Caki2 (cell line): ENCODE data around the gene PRDX6. TPM values are rescaled to one million over a fixed set of nuclear protein-coding genes. Genes with fewer than 3 reads are reported as not detected.

Source experiments
- DNase-seq: peaks from one replicate; pipeline ENCODE4 v3.0.0-alpha.2; 2015; ENCODE audit warnings: low read depth
- in situ Hi-C: cut with HindIII; loops from 2 replicates; pipeline ENCODE4 v1.10.0; 2016; ENCODE audit warnings: low sequenced_read_pairs, low pct_unique_long_range_greater_than_20kb, mixed read lengths
- total RNA-seq: library from RNA; depleted of rRNA; stranded (reverse); fragments of >200 nt; shearing (Covaris generic); gene quantifications from 2 replicates; pipeline ENCODE4 v1.2.3, GENCODE V29; 2014; ENCODE audit warnings: low replicate concordance; rRNA removed

The PRDX6 gene, protein sequence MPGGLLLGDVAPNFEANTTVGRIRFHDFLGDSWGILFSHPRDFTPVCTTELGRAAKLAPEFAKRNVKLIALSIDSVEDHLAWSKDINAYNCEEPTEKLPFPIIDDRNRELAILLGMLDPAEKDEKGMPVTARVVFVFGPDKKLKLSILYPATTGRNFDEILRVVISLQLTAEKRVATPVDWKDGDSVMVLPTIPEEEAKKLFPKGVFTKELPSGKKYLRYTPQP
- total RNA-seq, result 251 and 349 TPM in 2 replicates

DNA sequence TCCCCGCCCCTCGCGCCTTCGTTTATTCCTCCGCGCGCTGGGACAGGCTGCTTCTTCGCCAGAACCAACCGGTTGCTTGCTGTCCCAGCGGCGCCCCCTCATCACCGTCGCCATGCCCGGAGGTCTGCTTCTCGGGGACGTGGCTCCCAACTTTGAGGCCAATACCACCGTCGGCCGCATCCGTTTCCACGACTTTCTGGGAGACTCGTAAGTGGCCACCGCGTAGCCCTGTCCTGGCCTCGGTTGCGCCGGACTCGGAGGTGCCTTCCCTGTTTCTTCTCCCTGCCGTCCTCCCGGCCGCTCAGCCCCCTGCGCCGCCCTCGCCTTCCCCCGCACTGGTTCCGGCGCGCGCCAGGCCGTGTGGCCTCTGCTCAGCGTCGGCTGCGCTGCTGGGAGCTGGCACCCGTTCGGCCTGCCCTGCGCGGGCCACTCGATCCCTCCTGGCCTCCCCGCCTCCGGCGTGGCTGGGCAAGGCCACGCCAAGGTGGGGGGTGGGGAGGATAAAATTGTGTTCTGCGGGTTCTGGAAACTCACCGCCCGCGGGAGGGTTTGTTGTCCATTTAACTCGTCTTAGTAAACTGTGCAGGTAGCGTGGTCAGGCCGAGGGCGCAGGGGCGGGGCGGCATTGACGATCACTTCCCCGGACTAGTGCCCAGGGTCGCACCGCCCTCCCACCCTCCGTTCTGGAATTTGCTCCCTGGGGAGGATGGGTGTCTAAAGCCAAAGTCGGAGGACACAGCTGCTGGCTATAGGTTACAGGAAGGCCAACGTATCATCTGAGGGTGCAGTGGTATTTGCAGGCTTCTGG lies at the start of gene PRDX6:
Gene PRDX6 (plus strand): TSS at position 50 of the 808 bp plus-strand sequence. CDS start 63 bp downstream, at position 113.
- DNase-seq, result peak; percentile 67

DNA sequence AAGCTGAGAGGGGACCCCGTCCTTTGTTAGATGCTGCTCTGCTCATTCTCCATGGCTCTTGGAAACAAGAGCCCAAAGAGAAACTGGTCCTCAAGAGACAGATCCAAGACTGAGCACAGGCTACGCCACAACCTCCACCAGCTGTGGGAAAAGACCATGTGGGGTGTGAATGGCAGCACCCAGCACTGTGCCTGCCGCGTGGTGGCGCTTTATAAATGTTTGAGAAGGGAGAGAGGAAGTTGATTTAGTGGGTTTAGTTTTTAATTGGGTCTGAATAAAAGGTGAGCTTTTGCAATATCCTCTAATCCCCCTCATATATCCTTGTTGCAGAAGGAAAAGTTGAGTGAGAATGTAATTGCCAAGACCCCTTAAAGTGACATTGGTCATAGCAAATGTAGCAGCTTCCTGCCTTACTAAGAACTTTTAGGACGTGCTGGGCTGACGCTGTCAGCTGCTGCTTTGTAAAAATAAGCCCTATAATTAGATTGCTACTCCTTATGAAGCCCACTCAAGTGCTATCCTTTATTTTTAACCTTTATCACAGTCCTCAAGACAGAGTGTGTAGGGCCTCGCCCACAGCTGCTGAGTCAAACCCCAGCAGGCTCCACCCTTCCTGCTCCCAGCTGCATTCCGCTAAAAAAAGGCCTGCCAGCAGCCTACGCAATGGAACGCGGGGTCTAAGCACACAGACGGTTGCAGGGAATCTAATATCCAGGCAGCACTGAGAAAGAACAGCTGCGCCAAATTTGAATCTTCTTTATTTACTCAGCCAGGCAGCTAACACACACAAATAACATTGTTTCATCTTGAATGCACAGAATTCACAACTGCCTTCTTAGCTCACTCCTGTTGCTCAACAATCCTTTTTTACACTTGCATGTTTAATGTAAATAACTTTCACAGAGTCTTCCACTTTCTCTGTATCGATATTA lies 47.4 kb upstream of the PRDX6 start:
- DNase-seq, result peak; percentile 65
- in situ Hi-C loops, result no loop called here

More for the DNA sequence above, at the start of gene PRDX6:
- in situ Hi-C loops, result no loop called here

DNA sequence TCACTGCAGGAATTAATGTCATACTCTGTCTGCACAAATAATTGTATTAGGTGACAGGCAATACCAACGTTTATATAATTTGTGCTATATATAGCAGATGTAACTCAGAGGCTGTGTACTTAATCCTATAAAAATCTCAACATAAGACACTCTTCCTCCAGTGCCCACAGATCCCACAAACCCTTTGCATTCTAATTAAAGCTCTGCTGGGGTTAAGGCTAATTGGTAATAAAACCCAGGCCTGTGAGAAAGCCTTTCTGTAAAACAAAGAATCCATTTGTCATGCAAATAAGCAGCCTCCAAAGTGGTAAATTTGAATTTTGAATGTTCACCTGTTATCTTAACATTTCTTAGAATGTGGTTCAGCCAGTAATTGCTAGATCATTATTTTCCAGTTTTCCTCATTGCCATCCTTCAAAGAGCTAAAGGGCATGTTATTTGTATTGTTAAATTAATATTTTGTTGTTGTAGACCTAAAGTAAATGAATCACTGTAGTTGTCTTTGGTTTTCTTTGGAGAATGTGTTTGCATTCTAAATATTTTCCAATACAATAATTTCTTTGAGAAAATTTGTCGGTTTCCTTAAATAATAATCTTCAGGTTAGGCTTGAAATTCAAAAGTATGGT lies 46.3 kb upstream of the PRDX6 start:
- no peak for DNase-seq
- in situ Hi-C loops, result no loop called here

DNA sequence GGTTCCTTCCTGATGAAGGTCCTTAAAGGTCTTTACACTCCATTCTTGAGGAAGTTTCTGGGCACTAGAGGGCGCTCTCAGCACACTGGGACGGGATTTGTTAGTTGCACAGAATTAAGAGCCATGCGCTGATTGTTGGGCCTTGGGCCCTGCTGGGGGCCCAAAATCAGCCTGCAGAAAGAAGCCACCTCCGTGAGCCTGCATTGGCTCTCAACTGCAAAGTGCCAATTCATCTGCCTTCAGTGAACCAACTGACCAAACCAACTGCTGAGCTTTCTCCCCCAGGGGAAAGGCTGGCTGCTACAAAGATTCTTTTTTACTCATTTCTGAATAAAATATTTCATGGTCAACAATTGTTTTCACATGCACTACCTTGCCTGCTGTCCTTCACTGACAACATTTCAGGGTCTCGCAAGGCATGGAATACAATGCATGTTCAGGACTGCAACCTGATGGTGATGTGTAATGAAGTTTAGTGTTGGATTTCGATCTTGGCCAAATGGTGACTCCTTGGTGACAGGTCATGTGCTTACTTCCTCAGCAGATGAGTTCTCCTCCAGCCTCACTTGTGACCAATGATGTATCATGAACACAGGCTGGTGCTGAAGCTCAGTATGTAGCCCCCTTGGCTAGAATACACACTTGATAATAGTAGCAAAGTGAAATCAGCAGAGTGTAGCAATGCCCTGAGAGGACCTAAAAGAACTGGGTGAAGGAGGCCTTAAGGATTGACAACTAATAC lies 45.7 kb upstream of the PRDX6 start:
- in situ Hi-C loops, result no loop called here
- DNase-seq, result peak; percentile 63

DNA sequence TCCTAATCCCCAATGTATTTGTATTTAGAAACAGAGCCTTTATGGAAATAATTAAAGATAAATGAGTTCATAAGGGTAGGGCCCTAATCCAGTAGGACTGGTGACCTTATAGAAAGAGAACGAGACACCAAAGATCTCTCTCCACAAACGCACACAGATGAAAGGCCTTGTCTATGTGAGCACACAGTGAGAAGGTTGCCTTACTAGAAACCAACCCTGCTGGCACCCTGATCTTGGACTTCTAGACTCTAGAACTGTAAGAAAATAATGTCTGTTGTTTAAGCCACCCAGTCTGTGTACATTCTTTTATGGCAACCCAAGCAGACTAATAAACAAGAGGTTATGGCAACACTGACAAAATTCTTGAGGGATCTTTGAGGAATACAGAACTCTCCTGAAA lies 44.8 kb upstream of the PRDX6 start:
- in situ Hi-C loops, result no loop called here
- no peak for DNase-seq

DNA sequence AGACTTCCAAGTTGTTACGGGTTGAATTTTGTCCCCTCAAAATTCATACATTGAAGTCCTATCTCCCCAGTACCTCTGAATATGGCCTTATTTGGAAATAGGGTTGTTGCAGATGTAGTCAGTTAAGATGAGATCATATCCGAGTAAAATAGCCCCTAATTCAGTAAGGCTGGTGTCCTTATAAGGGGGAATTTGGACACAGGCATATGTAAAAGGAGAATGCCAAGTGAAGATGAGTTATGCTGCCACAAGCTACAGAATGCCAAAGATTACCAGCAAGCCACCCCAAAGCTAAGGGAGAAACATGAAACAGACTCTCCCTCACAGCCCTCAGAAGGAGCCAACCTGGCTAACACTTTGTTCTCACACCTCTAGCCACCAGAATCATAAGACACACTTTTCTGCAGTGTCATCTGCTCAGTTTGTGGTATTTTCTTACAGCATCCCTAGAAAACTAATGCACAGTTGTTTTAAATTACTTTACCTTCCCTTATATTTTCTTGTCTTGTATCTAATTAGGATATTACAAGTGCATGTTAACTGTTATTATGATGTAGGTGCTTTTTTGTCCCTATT lies 43.3 kb upstream of the PRDX6 start:
- DNase-seq, result no peak
- in situ Hi-C loops, result no loop called here

DNA sequence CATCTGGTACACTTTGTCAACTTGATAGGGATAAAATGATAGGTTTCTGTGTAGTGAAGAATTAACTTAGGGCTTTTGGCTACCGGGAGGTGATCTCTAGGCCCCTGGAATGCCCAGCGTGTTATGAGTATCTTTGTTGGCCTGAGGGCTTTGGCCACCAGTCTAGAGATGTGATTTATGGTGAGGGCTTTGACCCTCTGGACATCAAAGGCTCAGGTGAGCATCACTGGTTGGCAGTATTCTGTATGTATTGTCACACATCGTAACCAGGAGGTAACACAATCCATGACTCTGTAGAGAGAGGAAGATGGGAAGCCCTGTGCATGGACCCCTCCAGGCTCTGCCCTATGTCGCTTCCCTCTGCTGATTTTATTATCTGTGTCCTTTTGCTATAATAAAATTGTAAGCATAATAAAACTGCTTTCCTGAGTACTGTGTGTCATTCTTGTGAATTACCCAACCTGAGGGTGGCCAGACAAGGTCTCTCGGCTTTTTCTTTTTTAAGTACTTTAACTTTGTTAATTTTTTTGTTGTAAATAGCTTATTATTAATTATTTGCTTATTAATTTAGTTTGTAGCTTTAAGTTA lies 40.2 kb upstream of the PRDX6 start:
- in situ Hi-C loops, result no loop called here
- no peak for DNase-seq

DNA sequence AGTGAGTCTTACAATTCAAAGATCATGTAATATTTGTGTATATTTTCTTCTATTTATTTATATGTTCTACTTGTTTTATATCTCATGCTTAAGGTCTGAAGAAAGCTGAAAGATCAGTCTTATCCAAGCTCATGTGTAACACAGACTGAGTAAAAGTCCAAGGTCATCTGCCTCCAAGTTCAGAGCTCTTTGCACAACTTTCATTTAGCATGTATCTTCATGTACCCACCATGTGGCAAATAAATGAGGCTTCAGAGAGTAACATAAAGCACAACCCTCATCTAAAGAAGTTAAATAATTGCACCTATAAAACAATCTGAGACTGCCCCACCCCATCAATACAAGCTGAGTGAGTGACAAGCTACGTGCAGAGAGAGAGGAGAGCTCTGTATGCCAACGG lies 38.5 kb upstream of the PRDX6 start:
- in situ Hi-C loops, result no loop called here
- no peak for DNase-seq

DNA sequence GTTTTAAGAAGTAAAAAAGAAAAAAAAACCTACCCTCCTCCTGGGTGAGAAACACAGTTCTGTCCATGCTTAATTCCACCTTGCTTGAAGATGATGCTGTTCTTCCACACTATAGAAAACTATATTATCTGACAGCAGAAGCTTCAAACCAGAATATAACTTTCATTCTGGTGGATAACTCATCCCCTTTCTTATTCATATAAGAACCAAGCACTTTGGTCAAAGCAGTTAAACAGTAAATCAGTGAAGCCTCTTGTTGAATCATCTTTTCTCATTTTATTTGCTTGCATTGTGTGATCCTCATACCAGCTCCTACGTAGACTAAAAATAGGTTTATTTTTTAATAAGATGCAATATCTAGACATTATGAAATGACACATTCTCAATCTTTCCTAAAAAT lies 36.7 kb upstream of the PRDX6 start:
- in situ Hi-C loops, result no loop called here
- no peak for DNase-seq

DNA sequence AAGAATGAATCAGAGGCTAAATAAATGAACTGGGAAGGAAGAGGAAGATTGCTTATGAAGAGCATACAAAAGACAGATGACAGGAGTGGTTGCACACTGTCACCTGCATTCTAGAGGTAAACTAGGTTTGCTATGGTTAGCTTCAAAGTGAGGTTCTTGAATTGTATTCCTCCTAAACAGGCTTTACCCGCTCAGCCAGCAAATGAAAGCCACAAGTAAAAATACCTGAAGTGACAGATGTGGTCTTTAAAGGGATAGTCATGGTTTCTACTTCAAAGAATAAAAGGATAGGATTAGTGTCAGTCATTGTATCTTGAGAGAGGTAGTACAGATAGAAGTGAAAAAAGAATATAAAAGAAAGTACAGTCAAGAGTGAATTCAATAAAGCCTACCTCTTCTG lies 32.4 kb upstream of the PRDX6 start:
- in situ Hi-C loops, result no loop called here
- DNase-seq, result no peak

DNA sequence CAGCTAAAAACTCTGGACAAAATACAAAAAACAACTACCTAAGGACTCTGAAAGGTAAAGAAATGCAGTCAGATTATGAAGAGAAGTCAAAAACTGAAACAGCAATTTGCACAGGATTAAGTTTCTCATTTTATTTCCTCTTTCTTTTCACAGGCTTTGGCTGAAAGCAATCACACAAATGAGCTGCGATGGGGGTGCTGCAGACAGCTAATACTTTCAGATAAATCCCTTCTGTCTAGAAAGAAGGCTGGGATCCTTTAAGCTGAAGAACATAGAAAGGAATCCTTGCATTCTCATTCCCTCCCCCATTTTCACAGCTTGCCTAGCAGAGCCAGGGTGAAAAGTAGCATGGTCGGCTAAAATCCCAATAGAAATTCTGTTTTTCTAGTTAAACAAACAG lies 32.0 kb upstream of the PRDX6 start:
- in situ Hi-C loops, result no loop called here
- no peak for DNase-seq

DNA sequence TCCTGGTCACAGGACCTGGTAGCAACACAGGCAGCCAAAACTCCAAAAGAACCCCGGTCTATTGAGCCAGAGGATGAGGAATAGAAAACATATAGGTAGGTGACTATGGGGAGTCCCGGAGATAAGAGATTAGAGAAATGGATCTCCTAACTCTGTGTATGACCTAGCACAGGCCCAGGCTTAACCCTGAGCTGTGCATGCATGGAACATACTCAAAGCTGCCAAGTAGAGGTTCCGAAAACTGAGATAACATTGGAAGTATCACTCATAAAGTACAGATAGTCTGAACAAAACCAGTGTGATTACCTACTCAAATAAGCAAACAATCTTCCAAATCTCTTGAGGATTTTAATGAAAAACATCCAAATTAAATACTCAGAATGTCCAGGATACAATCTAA lies 31.5 kb upstream of the PRDX6 start:
- in situ Hi-C loops, result no loop called here
- no peak for DNase-seq

DNA sequence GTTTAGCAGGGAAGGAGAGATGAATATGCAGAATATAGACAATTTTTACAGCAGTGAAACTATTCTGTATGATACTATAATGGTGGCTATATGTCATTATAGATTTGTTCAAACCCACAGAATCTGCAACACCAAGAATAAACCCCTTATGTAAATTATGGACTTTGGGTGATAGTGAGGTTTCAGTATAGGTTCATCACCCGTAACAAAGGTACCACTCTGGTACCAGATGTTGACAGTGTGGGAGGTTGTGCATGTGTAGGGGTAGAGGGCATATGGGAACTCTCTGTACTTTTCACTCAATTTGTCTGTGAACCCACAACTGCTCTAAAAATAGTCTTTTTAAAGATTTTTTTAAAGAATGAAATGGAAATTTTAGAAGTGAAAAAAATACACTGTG lies 29.9 kb upstream of the PRDX6 start:
- in situ Hi-C loops, result no loop called here
- DNase-seq, result no peak

DNA sequence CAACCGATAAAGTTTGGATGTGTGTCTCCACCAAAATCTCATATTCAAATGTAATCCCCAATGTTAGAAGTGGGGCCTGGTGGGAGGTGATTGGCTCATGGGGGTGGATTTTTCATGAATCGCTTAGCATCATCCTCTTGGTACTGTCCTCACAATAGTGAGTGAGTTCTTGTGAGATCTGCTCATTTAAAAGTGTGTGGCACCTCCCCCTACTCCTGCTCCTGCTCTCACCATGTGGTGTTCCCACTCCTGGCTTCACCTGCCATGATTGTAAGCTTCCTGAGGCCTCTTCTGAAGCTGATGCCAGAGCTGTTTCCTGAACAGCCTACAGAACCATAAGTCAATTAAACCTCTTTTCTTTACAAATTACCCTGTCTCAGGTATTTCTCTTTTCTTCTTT lies 28.2 kb upstream of the PRDX6 start:
- no peak for DNase-seq
- in situ Hi-C loops, result no loop called here

DNA sequence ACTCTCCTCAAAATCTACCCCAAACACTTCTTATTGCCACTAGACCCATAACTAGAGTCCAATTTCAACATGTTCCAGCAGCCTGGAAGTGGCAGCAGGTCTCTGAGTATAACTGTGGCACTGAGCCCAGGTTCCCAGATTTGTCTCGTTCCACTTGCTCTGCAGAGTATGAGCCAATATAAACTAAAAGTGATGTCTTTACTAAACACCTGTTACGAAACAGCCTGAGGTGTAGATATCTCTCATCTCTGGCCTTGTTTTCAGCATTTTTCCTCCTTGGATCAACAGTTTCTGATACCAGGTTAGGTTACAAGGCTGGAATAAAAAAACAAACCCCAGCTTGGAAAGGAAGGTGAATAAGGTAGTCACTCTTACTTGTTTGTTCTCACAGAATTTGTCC lies 25.2 kb upstream of the PRDX6 start:
- peak; percentile 25 for DNase-seq
- in situ Hi-C loops, result no loop called here

DNA sequence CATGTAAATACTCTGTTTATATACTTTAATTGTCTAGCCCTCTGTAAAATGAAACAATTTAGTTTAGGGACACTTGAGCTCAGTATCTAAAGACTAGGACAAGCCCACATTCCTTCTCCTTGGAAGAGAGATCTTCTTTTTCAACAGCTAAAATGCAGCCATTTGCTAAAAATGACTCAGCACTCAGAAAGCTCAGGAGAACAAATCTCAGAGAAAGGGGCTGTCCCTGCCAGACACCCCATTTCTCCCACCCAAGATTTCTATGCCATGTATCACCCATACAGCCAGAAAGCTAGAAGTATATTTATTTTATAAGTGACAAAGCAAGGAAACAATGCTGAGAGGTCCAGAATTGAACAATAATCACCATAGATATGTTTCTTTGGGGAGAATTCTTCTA lies 23.2 kb upstream of the PRDX6 start:
- DNase-seq, result no peak
- in situ Hi-C loops, result no loop called here

DNA sequence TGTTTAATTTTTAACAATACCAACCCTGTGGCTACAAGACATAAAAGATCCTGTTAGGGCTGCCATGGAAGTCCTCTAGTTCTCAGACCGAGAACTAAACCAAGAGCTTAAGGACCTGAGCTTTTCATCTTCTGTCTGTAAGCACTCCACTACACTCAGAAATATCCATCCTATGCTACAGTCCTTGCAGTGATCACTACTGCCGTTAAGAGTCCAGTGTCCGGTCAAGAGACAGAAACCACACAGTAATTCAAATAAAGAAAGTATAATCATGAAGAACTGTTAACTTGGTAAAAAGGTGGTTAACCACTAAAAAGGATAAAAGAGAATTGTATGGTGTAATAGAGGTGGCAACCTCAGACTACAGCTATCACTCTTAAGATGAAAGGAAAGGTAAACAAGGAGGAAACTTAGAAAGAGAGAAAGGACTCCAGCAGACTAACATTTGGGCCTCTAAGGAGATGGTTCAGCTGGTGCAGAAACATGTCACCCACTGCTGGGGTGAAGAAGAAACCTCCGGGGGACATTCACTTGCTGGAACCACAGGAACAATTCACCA lies 22.1 kb upstream of the PRDX6 start:
- in situ Hi-C loops, result no loop called here
- no peak for DNase-seq
